ENCODE data around the gene PADI6. TPM values are rescaled to one million over a fixed set of nuclear protein-coding genes. Genes with fewer than 3 reads are reported as not detected.
A peak's percentile ranks its signal among the peaks of the same experiment; 100 is the strongest.

Gene PADI6
- total RNA-seq, 1 experiment from 2014 or later: not detected

GRCh38 chr1:17442841-17443240 lies 70.8 kb downstream of the PADI6 start:
- Histone ChIP-seq H3K9me2 (ENCODE audit: insufficient read depth) (no peaks in the 10 kb centered on the region), H3K27ac (ENCODE audit: low read depth, low read length) (peak overlapping the region; percentile 52; the same call in 1 of the 2 replicates), H4K20me1 (ENCODE audit: insufficient read depth) (no peaks in the 10 kb centered on the region), H3K79me2 (ENCODE audit: insufficient read depth, low read length) (peaks cover 12% of the 10 kb centered on the region), H2AFZ (ENCODE audit: low read depth, low read length, poor library complexity, severe bottlenecking) (no peak overlapping the region), H3K27me3 (ENCODE audit: insufficient read depth, low read length) (no peaks in the 10 kb centered on the region), H3K4me1 (ENCODE audit: control insufficient read depth in 1 of 2, insufficient read depth in 2 of 2, low read length in 2 of 2) (peaks cover 47 to 48% of the 10 kb centered on the region in 2 experiments), H3K36me3 (ENCODE audit: control insufficient read depth in 1 of 2, insufficient read depth in 2 of 2, low read length in 2 of 2) (no peaks in the 10 kb centered on the region), H3K4me3 (replicated peaks in 1 of 2; ENCODE audit: low read depth in 1 of 2, low read length in 2 of 2) (no peak overlapping the region), H3K4me2 (ENCODE audit: low read length) (no peak overlapping the region), H3K9ac (ENCODE audit: low read length) (no peak overlapping the region), H3K9me3 (ENCODE audit: control insufficient read depth in 1 of 2, insufficient read depth in 1 of 2, low read depth in 1 of 2, low read length in 2 of 2) (no peaks in the 10 kb centered on the region)
- POLR2A ChIA-PET: interaction anchor here (0.7 to 3.9 kb wide), 3 partner anchors 9 to 77 kb away, joined by 3 to 18 read pairs (median 3); no protein-coding TSS in a partner anchor
- no peak for ATAC-seq
- TF ChIP-seq ATF3 (IDR thresholded peaks at IDR 0.05) (no peak), EZH2 (IDR thresholded peaks at IDR 0.05) (no peak), POLR2A (IDR thresholded peaks at IDR 0.05; ENCODE audit: borderline replicate concordance, extremely low read depth, insufficient read depth, insufficient read length) (no peak)
- RAD21 ChIA-PET (ENCODE audit: low non-redundant PET in 1 of 2, low total read pairs in 2 of 2, uncharacterized antibody in 2 of 2, unreplicated experiment in 2 of 2): no interaction called here
- intact Hi-C loops (cut with micrococcal nuclease): no loop called here
- no peak for DNase-seq (ENCODE audit: low read depth, low spot score)
- CTCF ChIA-PET: no interaction called here
- no TSS peak for BruUV-seq (replicated peaks)

GRCh38 chr1:17447501-17447992 lies 75.6 kb downstream of the PADI6 start:
- Histone ChIP-seq H3K9ac (ENCODE audit: low read length) (no peak overlapping the region), H3K9me2 (ENCODE audit: insufficient read depth) (no peaks in the 10 kb centered on the region), H3K9me3 (ENCODE audit: control insufficient read depth in 1 of 2, insufficient read depth in 1 of 2, low read depth in 1 of 2, low read length in 2 of 2) (no peaks in the 10 kb centered on the region), H3K79me2 (ENCODE audit: insufficient read depth, low read length) (no peaks in the 10 kb centered on the region), H3K36me3 (ENCODE audit: control insufficient read depth in 1 of 2, insufficient read depth in 2 of 2, low read length in 2 of 2) (no peaks in the 10 kb centered on the region), H2AFZ (ENCODE audit: low read depth, low read length, poor library complexity, severe bottlenecking) (no peak overlapping the region), H3K4me2 (ENCODE audit: low read length) (no peak overlapping the region), H3K27me3 (ENCODE audit: insufficient read depth, low read length) (no peaks in the 10 kb centered on the region), H3K4me1 (ENCODE audit: control insufficient read depth in 1 of 2, insufficient read depth in 2 of 2, low read length in 2 of 2) (peaks cover 22 to 25% of the 10 kb centered on the region in 2 experiments), H3K27ac (ENCODE audit: low read depth, low read length) (no peak overlapping the region), H3K4me3 (replicated peaks in 1 of 2; ENCODE audit: low read depth in 1 of 2, low read length in 2 of 2) (no peak overlapping the region), H4K20me1 (ENCODE audit: insufficient read depth) (no peaks in the 10 kb centered on the region)
- DNase-seq (ENCODE audit: low read depth, low spot score): no peak
- no peak for ATAC-seq
- POLR2A ChIA-PET: no interaction called here
- no TSS peak for BruUV-seq (replicated peaks)
- intact Hi-C loops (cut with micrococcal nuclease): no loop called here
- CTCF ChIA-PET: no interaction called here
- RAD21 ChIA-PET (ENCODE audit: low non-redundant PET in 1 of 2, low total read pairs in 2 of 2, uncharacterized antibody in 2 of 2, unreplicated experiment in 2 of 2): no interaction called here
- TF ChIP-seq CEBPB (IDR thresholded peaks at IDR 0.05; ENCODE audit: low read depth) (0 out of 2 replicates have a peak, but pooled peaks have one; percentile 11), FOSL1 (IDR thresholded peaks at IDR 0.05; ENCODE audit: low read depth) (no peak)

Other genes with a start within 250 kb of the PADI6 start
- gene PADI1, start 167.1 kb upstream of the PADI6 start, total RNA-seq (2021; ENCODE audit: unreplicated experiment): 0.37 TPM
- gene PADI3, start 123.1 kb upstream of the PADI6 start, total RNA-seq (2021; ENCODE audit: unreplicated experiment): 0.93 TPM
- gene PADI4, start 64.0 kb upstream of the PADI6 start, total RNA-seq (2021; ENCODE audit: unreplicated experiment): 0.44 TPM
- gene RCC2, start 67.5 kb downstream of the PADI6 start, total RNA-seq (2021; ENCODE audit: unreplicated experiment): 178 TPM
- gene ARHGEF10L, start 167.5 kb downstream of the PADI6 start, total RNA-seq (2021; ENCODE audit: unreplicated experiment): 14.7 TPM

All from HCT116 (cell line).